Left hindlimb (tissue), 1 donor: ENCODE measurements around the gene PRKN.

Experiments used
- DNase-seq: peaks from one replicate; pipeline ENCODE4 v3.0.0-alpha.2; 2018

PRKN gene

DNA sequence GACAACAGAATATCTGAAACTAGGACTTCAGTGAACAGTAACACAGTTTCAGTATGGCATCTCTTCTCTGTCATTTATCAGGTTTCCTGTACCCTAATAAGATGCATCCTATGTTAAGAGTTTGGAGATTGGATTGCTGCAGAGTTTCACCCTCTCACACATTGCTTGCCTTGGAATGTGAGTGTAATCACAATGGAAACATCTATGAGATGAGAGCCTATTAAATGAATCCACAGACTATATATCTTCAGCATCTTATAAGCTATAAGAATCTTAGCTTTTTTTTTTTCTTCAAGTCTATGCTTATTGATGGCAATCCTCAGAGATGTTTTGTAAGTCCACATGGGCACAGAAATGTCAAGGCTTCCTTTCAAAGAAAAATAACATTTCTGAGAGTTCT is 292.5 kb downstream of the PRKN start:
- DNase-seq, result no peak

DNA sequence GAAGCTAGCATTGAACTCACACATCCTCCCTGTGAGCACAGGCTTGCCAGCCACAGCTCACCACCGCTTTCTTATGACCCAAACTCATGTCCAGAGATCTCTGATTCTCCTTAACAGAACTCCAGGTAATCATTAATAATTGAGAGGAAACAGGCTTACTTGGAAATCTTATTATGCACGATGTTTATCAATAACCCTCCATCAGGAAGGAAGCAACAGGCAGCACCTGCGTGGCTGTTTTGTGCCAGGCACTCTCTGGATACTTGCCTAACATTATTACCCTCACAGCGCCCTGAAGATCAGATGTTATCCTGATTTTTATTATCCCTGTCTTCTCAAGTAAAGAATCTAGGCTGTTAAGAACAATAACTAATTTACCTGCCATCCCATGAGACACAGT is 306.6 kb downstream of the PRKN start:
- DNase-seq, result no peak

DNA sequence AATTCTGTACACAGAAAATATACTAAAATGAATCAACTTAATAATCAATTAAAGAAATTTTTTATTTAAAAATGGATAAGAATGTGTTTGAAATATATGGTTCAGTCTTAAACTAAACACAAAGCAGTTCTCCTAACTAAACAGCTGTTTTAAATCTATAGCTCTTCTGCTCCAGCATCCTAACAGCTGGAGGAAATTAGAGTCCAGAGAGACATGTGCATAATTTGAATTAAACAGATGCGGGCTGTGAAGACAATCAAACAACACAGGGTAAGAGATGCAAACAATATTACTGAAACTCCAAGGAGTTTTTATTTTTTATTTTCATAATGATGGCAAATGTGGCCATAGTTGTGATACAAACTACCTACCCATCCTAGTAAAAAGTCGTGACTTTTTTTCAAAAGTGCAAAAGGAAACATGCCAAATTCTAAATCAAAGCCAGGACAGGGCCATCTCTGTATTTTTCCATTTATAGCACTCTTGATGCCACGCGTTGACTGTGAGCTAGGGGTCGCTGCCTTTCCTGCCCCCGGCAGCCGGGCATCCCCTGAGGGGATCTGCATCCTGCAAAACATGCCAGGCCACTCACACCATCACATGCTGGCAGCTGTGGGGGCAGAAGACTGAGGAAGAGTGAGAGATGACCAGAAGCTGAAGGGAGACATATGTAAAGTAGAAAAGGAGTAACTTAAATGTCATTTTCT is 310.6 kb downstream of the PRKN start:
- DNase-seq, result no peak

DNA sequence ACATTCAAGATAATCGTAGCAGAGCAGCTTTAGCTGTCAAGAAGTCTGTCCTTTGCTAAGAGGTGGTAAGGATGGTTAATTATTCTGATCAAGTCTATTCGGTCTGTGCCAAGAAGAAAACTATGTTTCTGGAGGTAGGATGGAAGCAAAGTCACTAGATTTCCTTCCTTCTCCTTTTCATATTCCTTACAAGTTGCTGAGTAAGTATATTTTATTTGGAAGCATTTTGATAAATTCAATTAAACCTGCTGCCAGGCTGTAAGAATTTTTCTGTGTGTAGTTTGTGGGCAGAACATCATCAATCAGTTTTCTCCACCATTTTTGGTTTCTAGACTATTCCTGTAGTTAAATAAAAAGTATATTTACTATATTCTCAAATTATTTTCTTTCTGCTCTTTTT is 311.3 kb downstream of the PRKN start:
- DNase-seq, result no peak

DNA sequence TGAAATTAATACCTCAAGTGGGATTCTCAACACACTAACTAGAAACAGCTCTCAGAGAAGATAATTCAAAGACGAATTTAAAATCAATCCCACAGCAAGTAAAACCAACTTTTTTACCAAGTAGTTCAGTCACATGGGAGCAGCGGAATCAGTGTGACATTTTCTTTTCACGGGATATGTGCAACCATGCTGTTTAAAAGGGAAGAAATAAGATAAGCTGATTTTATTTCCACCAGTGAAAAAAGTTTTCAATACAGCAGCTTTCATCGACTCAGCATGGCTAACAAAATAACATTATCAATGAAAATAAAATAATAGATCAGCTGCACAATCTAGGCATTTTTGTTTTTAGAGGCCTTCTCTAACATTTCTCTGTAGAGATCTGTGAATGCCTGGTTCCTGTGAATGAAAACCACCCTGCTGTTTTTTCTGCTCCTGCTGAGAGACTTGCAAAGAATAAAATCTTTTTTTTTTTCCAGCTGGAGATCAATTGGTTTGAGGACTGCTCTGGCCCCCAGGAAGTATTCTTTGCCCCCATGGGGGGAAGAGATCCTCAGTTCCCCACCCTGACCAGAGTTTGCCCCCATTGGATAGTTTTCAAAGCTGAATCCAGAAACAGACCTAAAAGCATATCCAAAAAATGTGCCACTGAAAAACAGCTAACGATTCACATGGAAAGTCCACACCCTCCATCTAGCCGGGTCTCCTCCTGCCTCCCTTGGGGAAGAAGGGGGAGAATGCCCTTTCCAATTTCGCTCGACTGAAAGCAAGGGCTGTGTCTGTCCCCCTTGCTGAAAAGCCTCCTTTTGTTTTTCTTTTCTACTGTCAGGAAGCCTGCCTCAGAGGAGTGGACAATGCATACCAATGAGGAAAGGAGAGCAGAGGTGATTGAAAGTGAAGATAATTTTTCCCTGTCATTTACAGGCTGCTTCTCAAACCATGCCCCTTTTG is 317.6 kb downstream of the PRKN start:
- DNase-seq, result no peak

DNA sequence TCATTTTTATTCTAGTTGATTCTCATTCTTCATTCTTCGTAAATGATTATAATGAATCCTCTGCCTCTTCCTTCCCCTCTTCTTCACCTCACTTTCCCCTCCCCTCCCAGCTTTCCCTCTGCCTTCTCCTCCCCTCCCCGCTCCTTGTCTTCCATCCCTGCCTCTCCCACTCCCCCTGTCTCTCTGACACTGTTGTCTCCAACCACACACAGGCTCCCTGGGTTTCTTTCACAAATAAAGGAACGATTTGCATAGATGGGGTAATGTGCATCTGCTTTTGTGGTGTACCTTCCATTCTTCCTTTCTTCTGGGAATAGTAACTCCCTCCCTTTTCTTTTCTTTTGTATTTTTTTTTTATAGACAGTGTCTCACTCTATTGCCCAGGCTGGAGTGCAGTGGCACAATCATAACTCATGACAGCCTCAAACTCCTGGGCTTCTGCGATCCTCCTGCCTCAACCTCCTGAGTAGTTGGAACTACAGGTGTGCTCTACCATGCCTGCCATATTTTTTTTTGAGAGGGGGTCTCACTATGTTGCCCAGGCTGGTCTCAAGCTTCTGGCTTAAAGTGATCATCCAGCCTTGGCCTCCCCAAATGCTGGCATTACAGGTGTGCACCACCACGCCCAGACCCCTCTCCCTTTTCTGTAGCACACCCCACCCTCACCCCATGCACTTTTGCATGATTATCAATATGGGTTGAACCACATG is 318.6 kb downstream of the PRKN start:
- DNase-seq, result no peak

DNA sequence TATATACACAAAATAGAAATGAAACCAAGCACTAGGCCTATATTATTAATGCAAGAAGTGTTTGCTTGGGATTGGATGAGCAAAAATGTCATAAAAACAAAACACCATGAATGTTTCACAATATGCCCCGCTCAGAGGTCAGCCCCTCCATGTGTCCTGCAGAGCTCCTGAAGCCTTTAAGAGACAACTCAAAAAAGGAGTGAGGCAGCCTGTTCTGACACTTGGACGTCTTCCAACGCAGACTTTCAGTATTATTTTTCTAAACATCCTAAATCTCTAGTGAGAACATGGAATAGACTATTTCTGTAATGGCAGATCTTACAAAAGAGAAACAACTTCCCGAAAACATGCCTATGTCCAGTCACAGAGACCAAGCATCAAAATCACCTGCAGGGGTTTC is 322.6 kb downstream of the PRKN start:
- DNase-seq, result no peak

DNA sequence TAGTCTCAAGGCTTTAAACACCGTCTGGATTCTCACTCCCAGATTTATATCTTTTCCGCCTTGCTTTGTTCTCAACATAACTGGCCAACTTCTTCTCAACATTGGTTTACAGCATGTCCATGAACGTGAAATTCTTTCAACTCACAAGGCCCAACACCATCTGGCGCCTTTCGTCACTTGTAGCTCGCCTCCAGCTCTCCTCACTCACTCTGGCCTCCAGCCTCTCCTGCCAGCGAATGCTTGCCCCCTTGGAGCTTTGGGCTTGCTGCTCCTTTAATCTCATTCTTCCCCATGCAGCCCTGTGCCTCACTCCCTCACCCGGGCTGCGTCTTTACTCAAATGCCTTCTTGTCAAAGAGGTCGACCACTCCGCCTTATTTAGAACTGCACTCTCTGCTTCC is 324.5 kb downstream of the PRKN start:
- no peak for DNase-seq

DNA sequence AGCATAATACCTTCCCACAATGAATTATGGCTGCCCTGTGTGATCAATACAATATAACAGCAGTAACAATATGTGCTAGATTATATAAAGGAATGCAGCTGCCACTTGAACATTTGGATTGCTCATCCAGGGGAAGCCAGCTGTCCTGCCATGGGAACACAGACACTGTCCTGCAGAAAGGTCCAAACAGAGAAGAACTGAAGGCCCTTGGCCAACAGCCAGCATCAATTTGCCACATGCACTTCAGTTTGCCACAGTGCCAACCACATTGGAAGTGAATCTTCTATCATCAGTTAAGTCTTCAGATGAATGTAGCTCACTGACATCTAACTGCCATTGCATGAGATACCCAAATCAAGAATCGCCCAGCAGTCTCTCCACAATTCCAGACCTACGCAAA is 332.4 kb downstream of the PRKN start:
- DNase-seq, result no peak

DNA sequence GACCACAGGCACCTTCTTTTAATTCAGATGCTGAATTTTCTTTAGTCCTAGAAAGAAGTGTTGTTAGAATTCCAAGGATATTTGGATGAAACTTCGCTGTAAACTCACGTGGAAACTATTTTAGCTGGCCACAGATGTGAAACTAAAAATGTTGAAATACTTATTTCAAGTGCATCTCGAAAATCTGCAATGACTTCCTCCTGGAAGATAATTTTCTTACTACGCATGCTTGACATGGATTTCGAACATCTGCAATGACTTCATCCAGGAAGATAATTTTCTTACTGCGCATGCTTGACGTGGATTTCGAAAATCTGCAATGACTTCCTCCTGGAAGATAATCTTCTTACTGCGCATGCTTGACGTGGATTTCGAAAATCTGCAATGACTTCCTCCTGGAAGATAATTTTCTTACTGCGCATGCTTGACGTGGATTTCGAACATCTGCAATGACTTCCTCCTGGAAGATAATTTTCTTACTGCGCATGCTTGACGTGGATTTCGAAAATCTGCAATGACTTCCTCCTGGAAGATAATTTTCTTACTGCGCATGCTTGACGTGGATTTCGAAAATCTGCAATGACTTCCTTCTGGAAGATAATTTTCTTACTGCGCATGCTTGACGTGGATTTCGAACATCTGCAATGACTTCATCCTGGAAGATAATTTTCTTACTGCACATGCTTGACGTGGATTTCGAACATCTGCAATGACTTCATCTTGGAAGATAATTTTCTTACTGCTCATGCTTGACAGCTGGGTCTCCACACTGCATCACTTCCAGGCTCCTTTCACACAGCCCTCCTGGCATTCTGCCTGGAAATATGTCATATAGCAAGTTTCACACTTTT is 336.4 kb downstream of the PRKN start:
- peak; percentile 68 for DNase-seq

DNA sequence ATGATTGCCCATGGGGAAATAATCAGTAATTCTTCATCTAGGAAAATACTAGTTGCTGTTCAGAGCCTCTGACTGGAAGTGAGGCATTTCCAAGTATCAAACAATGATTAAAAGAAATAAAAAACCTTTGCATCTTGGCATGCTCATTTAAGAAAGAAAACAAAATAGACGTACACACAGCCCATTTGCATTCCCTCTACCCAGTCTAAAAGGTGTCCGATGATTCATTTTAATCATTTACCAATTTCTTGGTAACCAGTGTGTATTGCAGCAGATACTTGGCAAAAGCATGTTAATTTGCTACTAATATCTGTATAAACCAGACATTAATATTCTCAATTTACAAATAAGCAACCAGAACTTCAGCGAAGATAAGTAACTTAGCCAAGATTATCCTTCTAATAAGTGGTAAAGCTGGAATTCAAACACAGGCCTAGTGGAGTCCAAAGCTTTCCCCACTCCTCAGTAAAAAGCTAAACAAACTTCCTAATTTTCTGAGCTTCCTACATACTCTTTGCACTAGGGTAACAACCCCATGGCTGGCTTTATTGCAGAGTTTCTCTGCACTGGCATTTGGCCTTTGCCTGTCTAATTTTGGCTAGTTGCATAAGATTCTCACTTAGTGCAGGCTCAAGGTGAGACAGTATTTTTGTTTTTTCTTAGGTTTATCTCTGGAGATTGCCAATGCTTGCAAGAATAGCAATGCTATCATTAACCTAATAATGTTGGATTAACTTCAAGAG is 338.1 kb downstream of the PRKN start:
- DNase-seq, result no peak

DNA sequence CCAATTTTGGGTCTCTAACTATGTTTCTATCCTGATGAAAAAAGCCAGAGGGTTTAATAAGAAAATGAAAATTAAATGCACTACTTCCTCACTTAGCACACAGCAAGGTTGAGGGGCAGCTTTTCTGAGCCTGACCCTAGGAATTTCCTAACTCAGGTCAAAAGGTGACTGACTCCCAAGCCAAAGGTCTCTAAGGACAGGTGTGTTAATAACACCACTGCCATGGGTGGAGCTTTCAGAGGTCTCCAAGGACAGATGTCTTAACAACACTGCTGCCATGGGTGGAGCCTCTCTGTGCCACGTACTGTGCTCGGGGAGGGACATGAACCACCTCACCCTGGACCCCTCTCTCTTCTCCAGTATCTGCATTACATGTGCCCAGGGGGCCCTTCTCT is 339.2 kb downstream of the PRKN start:
- no peak for DNase-seq

DNA sequence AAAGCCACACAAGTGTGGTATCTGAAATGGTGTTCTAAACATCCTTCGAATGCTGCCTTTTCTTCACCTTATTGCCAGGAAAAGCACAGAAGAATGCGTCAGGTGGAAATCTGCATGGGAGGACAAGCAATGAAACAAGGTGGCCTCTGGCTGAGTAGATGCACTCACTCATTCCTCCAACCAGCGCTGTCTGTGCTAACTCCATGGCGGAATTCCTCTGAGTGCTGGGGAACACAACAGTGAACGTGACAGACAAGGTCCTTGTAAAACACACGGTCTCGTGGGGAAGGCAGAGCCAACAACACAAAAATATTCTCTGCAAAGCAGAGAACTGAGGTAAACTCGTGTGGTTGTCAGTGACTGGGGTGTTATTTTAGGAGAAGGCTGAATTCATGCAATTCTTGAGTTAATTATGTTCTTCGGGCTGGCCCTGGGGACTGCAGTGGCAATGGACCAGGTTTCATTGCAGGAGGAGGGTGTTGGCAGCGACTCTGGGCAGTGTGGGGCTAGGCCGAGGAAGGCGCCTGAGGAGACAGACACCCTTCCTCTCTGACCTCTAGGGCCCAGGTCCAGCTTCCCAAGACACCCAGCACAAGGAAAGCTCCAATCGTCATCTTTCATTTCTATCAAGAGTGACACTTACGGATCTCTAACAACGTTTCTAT is 339.7 kb downstream of the PRKN start:
- DNase-seq, result no peak

DNA sequence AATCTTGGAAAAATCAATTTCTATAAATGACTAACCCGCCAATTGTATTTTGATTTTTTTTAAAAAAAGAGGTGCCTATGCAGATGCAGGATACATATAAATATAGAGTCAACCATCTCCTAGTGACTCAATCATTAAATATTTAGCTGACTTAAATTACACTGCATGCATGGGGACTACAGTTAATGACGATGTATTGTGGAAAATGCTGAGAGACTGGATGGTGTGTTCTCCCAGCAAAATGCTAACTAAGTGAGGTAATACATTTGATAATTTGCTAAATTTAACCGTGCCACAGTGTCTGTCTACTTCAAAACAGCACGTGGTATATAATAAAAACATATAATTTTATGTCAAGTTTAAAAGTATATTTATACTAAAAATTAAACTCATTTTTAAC is 341.6 kb downstream of the PRKN start:
- DNase-seq, result no peak

DNA sequence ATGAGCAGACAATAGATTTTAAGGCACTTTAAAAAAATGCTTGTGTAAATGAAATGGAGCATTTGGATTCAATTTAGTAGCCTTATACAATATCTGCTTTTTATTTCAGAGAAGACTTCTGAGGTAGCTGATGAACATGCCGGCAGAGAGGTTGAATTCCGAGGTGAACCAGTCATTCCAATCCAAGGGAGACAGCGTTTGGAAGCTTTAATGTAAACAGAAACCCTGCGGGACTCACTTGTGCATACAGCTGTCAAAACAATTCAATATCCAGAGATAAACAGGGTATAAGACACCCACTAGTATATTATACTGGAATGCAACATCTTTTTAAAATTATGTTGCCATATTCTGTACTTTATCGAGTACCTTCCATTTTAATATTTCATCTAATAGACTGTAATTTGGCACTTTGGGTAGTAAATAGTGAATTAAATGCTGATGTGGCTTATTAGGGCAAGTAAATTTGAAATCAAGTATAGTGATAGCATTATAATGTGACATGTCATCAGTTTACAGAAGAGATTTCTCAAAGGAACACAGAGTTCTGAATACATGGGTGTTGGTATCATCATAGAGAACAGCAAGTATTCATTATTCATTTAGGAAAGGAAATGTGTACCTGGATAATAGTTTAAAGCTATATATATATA is 347.7 kb downstream of the PRKN start:
- DNase-seq, result no peak

DNA sequence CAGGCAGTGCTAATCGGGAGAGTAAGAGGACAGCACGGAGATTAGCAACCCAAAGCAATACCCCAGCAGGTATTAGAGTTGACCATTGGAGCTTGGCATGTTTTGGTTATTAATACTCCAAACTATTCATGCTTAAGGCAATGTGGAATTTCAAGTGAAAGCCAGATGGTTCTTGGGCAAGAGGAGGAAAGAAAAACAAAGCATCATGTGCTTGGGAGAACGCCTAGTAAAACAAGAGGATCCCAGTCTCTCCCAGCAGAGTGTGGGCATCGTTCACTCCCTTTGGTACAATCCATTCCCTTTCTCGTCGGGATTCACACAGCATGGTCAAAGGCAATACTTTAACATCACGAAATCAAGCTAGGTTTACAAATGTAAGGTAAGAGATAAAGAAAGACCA is 349.8 kb downstream of the PRKN start:
- DNase-seq, result no peak

DNA sequence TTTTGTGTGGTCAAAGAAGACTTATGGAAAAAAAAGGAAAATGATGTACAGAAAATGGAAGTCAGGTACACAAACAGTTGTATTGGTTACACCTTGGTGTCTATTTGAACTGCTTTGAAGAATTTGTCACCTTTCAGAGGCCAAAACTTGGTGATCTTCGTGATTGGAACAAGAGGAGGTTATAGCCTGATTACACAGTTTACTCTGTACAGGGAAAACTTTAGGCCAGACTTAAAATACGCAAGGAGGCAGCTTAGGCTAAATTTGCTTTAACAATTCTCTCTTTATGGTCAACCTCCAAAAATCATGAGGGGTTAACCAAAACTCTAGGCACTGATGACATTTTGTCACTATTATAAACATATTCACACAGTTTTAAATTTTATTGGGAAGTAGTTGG is 353.7 kb downstream of the PRKN start:
- DNase-seq, result no peak

DNA sequence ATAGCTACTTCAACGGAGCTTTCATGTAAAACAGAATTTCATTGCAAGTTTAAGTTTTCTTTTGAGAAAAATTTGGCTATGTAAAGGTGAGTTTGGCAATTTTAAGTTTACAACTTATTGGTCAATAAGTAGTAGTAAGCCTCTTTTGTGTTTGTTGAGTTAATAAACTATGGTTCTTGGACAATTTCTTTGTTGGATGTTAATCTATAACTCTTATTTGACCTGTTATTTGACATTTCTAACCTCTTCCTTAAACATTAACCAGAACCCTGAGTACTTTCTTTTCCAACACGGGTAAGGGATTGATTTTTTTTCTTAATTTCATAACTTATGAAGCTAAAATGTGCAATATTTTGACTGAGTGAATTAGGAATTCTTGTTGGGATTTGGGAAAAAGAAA is 354.4 kb downstream of the PRKN start:
- no peak for DNase-seq

DNA sequence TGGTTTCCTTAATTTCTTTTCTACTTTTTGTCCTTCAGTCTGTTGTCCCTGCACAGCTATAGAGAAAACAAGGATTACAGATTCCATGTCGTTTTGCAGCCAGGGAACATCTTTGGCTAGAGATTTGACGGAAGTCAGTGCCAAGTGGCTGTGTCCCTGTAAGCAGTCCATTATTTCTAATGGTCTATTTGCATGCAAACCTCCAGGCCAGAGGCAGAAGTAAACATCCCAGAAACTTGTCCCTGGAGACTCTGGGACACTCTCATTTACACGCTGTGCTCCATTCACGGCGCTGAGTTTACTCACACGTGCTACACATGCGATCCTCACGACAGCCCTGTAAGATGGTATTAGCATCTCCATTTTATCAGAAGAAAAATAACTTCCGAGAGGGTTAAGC is 355.5 kb downstream of the PRKN start:
- no peak for DNase-seq

DNA sequence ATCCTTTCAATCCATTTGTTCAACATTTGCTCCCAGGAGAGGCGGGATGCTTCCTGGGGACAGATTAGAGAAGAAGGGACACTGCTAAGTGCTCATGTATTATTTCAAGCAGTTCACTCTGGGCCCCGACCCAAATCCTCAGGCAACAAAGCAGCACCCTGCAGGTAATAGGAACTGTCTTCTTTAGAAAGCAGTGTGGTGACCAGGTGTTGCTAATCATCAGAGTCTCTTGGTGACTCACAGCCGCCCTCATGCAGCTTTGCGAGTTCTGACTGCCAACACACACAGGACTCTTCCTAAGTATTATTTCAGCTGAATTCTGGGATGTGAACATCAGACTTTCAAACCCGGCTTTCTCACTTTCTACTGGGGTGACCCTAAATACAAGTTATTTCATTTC is 356.4 kb downstream of the PRKN start:
- DNase-seq, result no peak

DNA sequence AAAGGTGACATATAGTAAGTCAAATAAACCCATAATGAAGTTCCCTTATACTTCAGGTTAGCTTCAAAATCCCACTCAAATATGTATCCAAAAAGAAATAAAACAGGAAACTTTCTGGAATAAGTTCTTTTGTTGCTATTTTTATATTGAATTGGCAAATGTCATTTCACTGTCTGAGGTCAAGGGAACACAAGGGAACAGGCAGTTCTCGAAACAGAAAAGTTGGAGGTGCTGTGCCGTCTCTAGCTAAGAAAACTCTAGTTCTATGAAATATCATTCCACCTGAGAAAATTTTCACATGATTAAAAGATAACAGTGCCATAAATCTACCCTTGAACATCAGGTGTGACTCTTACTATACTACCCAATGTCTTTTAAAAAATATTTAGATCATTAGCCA is 358.5 kb downstream of the PRKN start:
- DNase-seq, result no peak
